Common myeloid progenitor, CD34-positive (primary cell): ENCODE results near the gene ALG9. TPM values are rescaled to one million over a fixed set of nuclear protein-coding genes. Genes with fewer than 3 reads are reported as not detected.

Experiments
- CTCF ChIA-PET: fragments of 350-600 bp; sonication (Branson Sonifier 250); formaldehyde crosslinking; loops from one replicate; lab custom pipeline; 2021; ENCODE audit warnings: antibody characterized with exemption; lab: Charles Lee
- POLR2A ChIA-PET: fragments of 350-600 bp; sonication (Branson Sonifier 250); formaldehyde crosslinking; loops from one replicate; lab custom pipeline; 2021; ENCODE audit warnings: antibody characterized with exemption; lab: Charles Lee
- DNase-seq, 3 donors: peaks; one replicate each; pipeline versions ENCODE4 v3.0.0 to v3.0.0-alpha.2; 2013
- H3K27ac ChIP-seq, 2 experiments: 1 replicate in 1 of 2; 2 replicates in 1 of 2; pipeline ENCODE4 v1.7.0; 2013; ENCODE audit warnings: inconsistent platforms in 2 of 2, low read length in 2 of 2, mild to moderate bottlenecking in 2 of 2, low read depth in 1 of 2, moderate library complexity in 1 of 2; ENCODE audit not compliant: severe bottlenecking in 2 of 2, insufficient read depth in 1 of 2, poor library complexity in 1 of 2
- H3K27me3 ChIP-seq, 5 experiments: replicated peaks in 2 of 5; 1 replicate in 3 of 5; 2 replicates in 2 of 5; pipeline versions ENCODE4 v1.6.1 to v1.7.0; 2013; ENCODE audit warnings: low read length in 4 of 5, mild to moderate bottlenecking in 2 of 5, moderate library complexity in 2 of 5, inconsistent platforms in 1 of 5; ENCODE audit not compliant: insufficient read depth in 5 of 5, control insufficient read depth in 4 of 5
- H3K36me3 ChIP-seq, 4 experiments: 1 replicate in 2 of 4; 2 replicates in 2 of 4; pipeline versions ENCODE4 v1.6.1 to v1.7.0; 2013; ENCODE audit warnings: low read length in 3 of 4, control low read depth in 1 of 4, mild to moderate bottlenecking in 1 of 4; ENCODE audit not compliant: control insufficient read depth in 4 of 4, insufficient read depth in 4 of 4
- H3K4me1 ChIP-seq, 4 experiments: 1 replicate in 3 of 4; 2 replicates in 1 of 4; pipeline versions ENCODE4 v1.6.1 to v1.7.1; 2013; ENCODE audit warnings: low read length in 3 of 4, mild to moderate bottlenecking in 3 of 4, control low read depth in 1 of 4, inconsistent platforms in 1 of 4, moderate library complexity in 1 of 4; ENCODE audit not compliant: control insufficient read depth in 4 of 4, insufficient read depth in 4 of 4; ENCODE audit errors: control extremely low read depth in 1 of 4
- H3K4me3 ChIP-seq, 7 experiments: 1 replicate in 4 of 7; 2 replicates in 3 of 7; pipeline versions ENCODE4 v1.5.1 to v1.7.0; 2013; ENCODE audit warnings: mild to moderate bottlenecking in 7 of 7, low read length in 6 of 7, moderate library complexity in 6 of 7, inconsistent platforms in 2 of 7, low read depth in 2 of 7, control low read depth in 1 of 7; ENCODE audit not compliant: insufficient read depth in 4 of 7, control insufficient read depth in 1 of 7; ENCODE audit errors: extremely low read depth in 1 of 7
- H3K9me3 ChIP-seq, 5 experiments: 1 replicate in 4 of 5; 2 replicates in 1 of 5; pipeline versions ENCODE4 v1.6.1 to v1.7.1; 2013; ENCODE audit warnings: low read length in 4 of 5, mild to moderate bottlenecking in 2 of 5, inconsistent platforms in 1 of 5, low read depth in 1 of 5, moderate library complexity in 1 of 5; ENCODE audit not compliant: control insufficient read depth in 4 of 5, insufficient read depth in 2 of 5; ENCODE audit errors: control extremely low read depth in 1 of 5
- WGBS: methylation state at CpG from one replicate; pipeline ENCODE4 v1.1.5; 2013; ENCODE audit not compliant: insufficient coverage; 5-methylcytosine and 5-hydroxymethylcytosine counted together
- polyA plus RNA-seq: library from polyadenylated mRNA; unstranded; fragments of 120-200 nt; gene quantifications from one replicate; pipeline ENCODE4 v1.2.1, GENCODE V29; 2013

The ALG9 gene
- polyA plus RNA-seq, result 25.4 TPM

- POLR2A ChIA-PET, result interaction anchor here (1.2 kb wide), 1 partner anchor 56 kb away, joined by 3 read pairs; no protein-coding TSS in a partner anchor
- Histone ChIP-seq H3K36me3 (peaks cover 15 to 35% (median 21%) of the 10 kb centered on the region in 4 experiments), H3K27me3 (no peaks in the 10 kb centered on the region), H3K27ac (peak within 1 kb of the TSS; percentile 71 to 86), H3K9me3 (no peaks in the 10 kb centered on the region), H3K4me3 (peak within 1 kb of the TSS; percentile 84 to 98 (median 90)), H3K4me1 (peaks cover 3 to 15% (median 11%) of the 10 kb centered on the region in 4 experiments)
- under 1% methylated on average over 49 of the region's 51 CpGs for WGBS
- peak; percentile 90 to 95 (median 91) for DNase-seq
- CTCF ChIA-PET, result interaction anchor here (0.7 to 2.6 kb wide), 11 partner anchors 7 to 143 kb away, joined by 3 to 8 read pairs (median 3); no protein-coding TSS in a partner anchor
Observed at GRCh38 chr11:111870886-111871692, at the start of gene ALG9. TSS of gene ALG9 (minus strand) at chr11:111871581. CDS start at chr11:111871482, 99 bp downstream.

GRCh38 chr11:111920908-111921307, 49.5 kb upstream of the ALG9 start:
- DNase-seq, result no peak
- no CpG with 5 or more reads among the region's 2 CpGs for WGBS
- H3K4me3 ChIP-seq, result no peak overlapping the region
- CTCF ChIA-PET, result interaction anchor here (1.0 to 1.2 kb wide), 2 partner anchors 10 to 13 kb away, joined by 4 to 6 read pairs; no protein-coding TSS in a partner anchor
- no peaks in the 10 kb centered on the region for H3K9me3 ChIP-seq
- H3K27ac ChIP-seq, result no peak overlapping the region
- peaks cover 0 to 8% (median under 1%) of the 10 kb centered on the region in 4 experiments for H3K4me1 ChIP-seq
- POLR2A ChIA-PET, result no interaction called here
- H3K27me3 ChIP-seq, result peaks cover 0 to 4% (median 0%) of the 10 kb centered on the region in 5 experiments
- H3K36me3 ChIP-seq, result no peaks in the 10 kb centered on the region

DNA sequence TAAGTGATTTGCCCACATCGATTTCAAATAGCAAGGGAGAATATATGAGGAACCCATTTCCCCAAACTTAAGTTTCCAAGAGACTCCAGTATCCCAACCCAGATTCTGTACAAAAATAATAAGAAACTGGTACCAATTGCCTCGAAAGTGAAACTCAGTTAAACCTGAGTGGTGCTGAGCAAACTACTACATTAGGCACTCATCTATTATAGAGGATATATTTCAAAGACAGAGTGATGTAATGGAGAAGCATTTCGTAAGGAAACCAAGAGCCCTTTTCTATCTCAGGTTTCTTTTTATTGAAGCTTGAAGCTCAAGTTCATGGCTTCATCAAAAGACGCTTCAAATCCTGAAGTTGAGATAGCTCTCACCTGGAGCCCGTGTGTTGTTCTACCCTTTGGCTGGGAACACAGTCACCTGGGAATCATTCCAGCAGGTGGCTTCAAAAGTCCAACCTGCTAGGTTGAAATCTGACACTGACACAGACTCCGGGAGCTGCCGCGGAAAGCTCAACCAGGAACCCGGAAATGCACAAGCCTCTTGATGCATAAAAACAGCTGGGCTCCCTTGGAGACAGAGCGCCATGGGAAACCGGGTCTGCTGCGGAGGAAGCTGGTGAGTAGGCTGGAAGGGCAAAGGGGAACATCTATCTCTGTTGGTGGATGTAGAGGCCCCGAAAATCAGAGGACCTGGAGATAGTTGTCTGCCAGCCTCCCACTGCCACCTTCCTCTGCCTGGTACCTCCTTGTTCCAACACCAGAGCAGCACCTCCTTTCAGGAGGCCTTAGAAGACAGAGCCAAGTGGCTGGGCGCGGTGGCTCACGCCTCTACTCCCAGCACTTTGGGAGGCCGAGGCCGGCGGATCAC, 47.2 kb upstream of the ALG9 start, which contains the start of gene C11orf52:
C11orf52 (plus strand) TSS at position 524 of the 867 bp plus-strand sequence; CDS start at position 584, 60 bp downstream.
- H3K27ac ChIP-seq, result no peak within 1 kb of the TSS
- H3K27me3 ChIP-seq, result peaks cover 3 to 21% (median 9%) of the 10 kb centered on the region in 5 experiments
- no peak within 1 kb of the TSS for H3K4me3 ChIP-seq
- H3K36me3 ChIP-seq, result no peaks in the 10 kb centered on the region
- H3K9me3 ChIP-seq, result no peaks in the 10 kb centered on the region
- ChIA-PET POLR2A (no interaction called here), CTCF (interaction anchor here (1.4 to 1.5 kb wide), 2 partner anchors 10 to 20 kb away, joined by 3 to 4 read pairs; no protein-coding TSS in a partner anchor)
- H3K4me1 ChIP-seq, result peaks cover 0 to 8% (median 0%) of the 10 kb centered on the region in 4 experiments
- WGBS, result 87% methylated on average over 18 of the region's 19 CpGs
- no peak for DNase-seq

GRCh38 chr11:111917788-111918187, 46.4 kb upstream of the ALG9 start:
- DNase-seq, result no peak
- H3K9me3 ChIP-seq, result no peaks in the 10 kb centered on the region
- H3K27ac ChIP-seq, result no peak overlapping the region
- peaks cover 7 to 29% (median 10%) of the 10 kb centered on the region in 5 experiments for H3K27me3 ChIP-seq
- H3K4me3 ChIP-seq, result no peak overlapping the region
- CTCF ChIA-PET, result interaction anchor here (1.5 kb wide), 1 partner anchor 11 kb away, joined by 4 read pairs; no protein-coding TSS in a partner anchor
- H3K36me3 ChIP-seq, result no peaks in the 10 kb centered on the region
- 97% methylated on average over 3 of the region's 3 CpGs for WGBS
- H3K4me1 ChIP-seq, result peaks cover 0 to 3% (median 0%) of the 10 kb centered on the region in 4 experiments
- POLR2A ChIA-PET, result no interaction called here

GRCh38 chr11:111917312-111917711, 45.9 kb upstream of the ALG9 start:
- CTCF ChIA-PET, result no interaction called here
- no peak overlapping the region for H3K4me3 ChIP-seq
- no peaks in the 10 kb centered on the region for H3K9me3 ChIP-seq
- no peaks in the 10 kb centered on the region for H3K36me3 ChIP-seq
- POLR2A ChIA-PET, result no interaction called here
- no peak overlapping the region for H3K27ac ChIP-seq
- no CpG with 5 or more reads among the region's 2 CpGs for WGBS
- DNase-seq, result no peak
- H3K27me3 ChIP-seq, result peaks cover 7 to 33% (median 11%) of the 10 kb centered on the region in 5 experiments
- no peaks in the 10 kb centered on the region for H3K4me1 ChIP-seq

DNA sequence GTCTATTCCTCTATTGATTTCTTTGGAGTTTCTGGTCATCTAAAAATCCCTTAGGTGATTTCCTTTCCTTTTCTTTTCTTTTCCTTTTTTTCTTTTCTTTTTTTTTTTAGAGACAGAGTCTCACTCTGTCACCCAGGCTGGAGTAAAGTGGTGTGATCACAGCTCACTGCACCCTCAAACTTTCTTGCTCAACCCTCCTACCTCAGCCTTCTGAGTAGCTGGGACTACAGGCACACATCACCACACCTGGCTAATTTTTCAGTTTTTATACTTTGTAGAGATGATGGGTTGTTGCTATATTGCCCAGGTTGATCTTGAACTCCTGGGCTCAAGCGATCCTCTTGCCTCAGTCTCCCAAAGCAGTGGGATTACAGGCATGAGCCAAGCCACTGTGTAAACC, 45.4 kb upstream of the ALG9 start:
- POLR2A ChIA-PET, result no interaction called here
- Histone ChIP-seq H3K4me3 (no peak overlapping the region), H3K36me3 (no peaks in the 10 kb centered on the region), H3K9me3 (no peaks in the 10 kb centered on the region), H3K27me3 (peaks cover 7 to 38% (median 17%) of the 10 kb centered on the region in 5 experiments), H3K27ac (no peak overlapping the region), H3K4me1 (no peaks in the 10 kb centered on the region)
- 100% methylated on average over 1 of the region's 1 CpG for WGBS
- CTCF ChIA-PET, result no interaction called here
- no peak for DNase-seq
